Karpas-422 (cell line): ENCODE results near the gene CALHM3. TPM values are rescaled to one million over a fixed set of nuclear protein-coding genes. Genes with fewer than 3 reads are reported as not detected.

Experiments used
- DNase-seq: peaks from one replicate; pipeline ENCODE4 v3.0.0-alpha.2; 2015
- H2AFZ ChIP-seq: fragments of 200-600 bp; sonication (generic); 2 replicates; pipeline ENCODE4 v1.6.1; 2014; ENCODE audit warnings: antibody characterized with exemption, low read length, mixed read lengths
- H3K27ac ChIP-seq: fragments of 200-600 bp; sonication (generic); 2 replicates; pipeline ENCODE4 v1.5.1; 2014; ENCODE audit warnings: mild to moderate bottlenecking, low read length, moderate library complexity
- H3K27me3 ChIP-seq: fragments of 200-600 bp; sonication (generic); 2 replicates; pipeline ENCODE4 v1.6.1; 2014; ENCODE audit warnings: low read length, mixed read lengths
- H3K36me3 ChIP-seq: fragments of 200-600 bp; sonication (generic); 2 replicates; pipeline ENCODE4 v1.6.1; 2014; ENCODE audit warnings: low read length, mixed read lengths; ENCODE audit not compliant: insufficient read depth
- H3K4me1 ChIP-seq: fragments of 200-600 bp; sonication (generic); 2 replicates; pipeline ENCODE4 v1.6.1; 2014; ENCODE audit warnings: mild to moderate bottlenecking, low read length, mixed read lengths
- H3K4me2 ChIP-seq: fragments of 200-600 bp; sonication (generic); 2 replicates; pipeline ENCODE4 v1.6.1; 2014; ENCODE audit warnings: low read length, low read depth, mild to moderate bottlenecking; ENCODE audit not compliant: poor library complexity, severe bottlenecking
- H3K4me3 ChIP-seq: fragments of 200-600 bp; sonication (generic); 2 replicates; pipeline ENCODE4 v1.5.1; 2014; ENCODE audit warnings: mild to moderate bottlenecking, antibody characterized with exemption, low read length, mixed read lengths
- H3K79me2 ChIP-seq: fragments of 200-600 bp; sonication (generic); 2 replicates; pipeline ENCODE4 v1.6.1; 2014; ENCODE audit warnings: mild to moderate bottlenecking, low read length, mixed read lengths
- H3K9ac ChIP-seq: fragments of 200-600 bp; sonication (generic); 2 replicates; pipeline ENCODE4 v1.6.0; 2014; ENCODE audit warnings: low read length
- H3K9me2 ChIP-seq: fragments of 200-600 bp; sonication (generic), shearing (Covaris generic); replicated peaks from 2 replicates; pipeline ENCODE4 v1.6.0; 2014; ENCODE audit warnings: mild to moderate bottlenecking, low read length, moderate library complexity; ENCODE audit not compliant: insufficient read depth
- H3K9me3 ChIP-seq: fragments of 300-700, 200-600 bp; sonication (generic); 2 replicates; pipeline ENCODE4 v1.6.1; 2014; ENCODE audit warnings: low read length, mixed read lengths
- H4K20me1 ChIP-seq: fragments of 200-600 bp; sonication (generic); 2 replicates; pipeline ENCODE4 v1.6.1; 2014; ENCODE audit warnings: mild to moderate bottlenecking, antibody characterized with exemption, low read length, low read depth; ENCODE audit not compliant: insufficient read depth
- total RNA-seq: library from RNA; depleted of rRNA; stranded (reverse); fragments of >200 nt; shearing (Covaris generic); gene quantifications from 2 replicates; pipeline ENCODE4 v1.2.3, GENCODE V29; 2014; ENCODE audit warnings: low replicate concordance; rRNA removed

CALHM3 gene
- total RNA-seq, 1 experiment from 2014 or later = 0.30 TPM

- no peak for DNase-seq
- H2AFZ ChIP-seq = no peak overlapping the region
- no peaks in the 10 kb centered on the region for H3K9me3 ChIP-seq
- H3K27me3 ChIP-seq = no peaks in the 10 kb centered on the region
- H3K9me2 ChIP-seq = no peaks in the 10 kb centered on the region
- no peak overlapping the region for H3K4me3 ChIP-seq
- H3K79me2 ChIP-seq = peaks cover 4% of the 10 kb centered on the region; the same call in 1 of the 2 replicates
- no peak overlapping the region for H3K4me2 ChIP-seq
- no peak overlapping the region for H3K9ac ChIP-seq
- H3K4me1 ChIP-seq = no peaks in the 10 kb centered on the region
- H3K36me3 ChIP-seq = peaks cover 66% of the 10 kb centered on the region
- no peak overlapping the region for H3K27ac ChIP-seq
- no peaks in the 10 kb centered on the region for H4K20me1 ChIP-seq
These were observed 45.2 kb downstream of the CALHM3 start for GRCh38 chr10:103433858-103434257.

GRCh38 chr10:103431902-103432301, 47.1 kb downstream of the CALHM3 start:
- H4K20me1 ChIP-seq = no peaks in the 10 kb centered on the region
- H3K9me2 ChIP-seq = no peaks in the 10 kb centered on the region
- no peaks in the 10 kb centered on the region for H3K27me3 ChIP-seq
- H3K4me3 ChIP-seq = no peak overlapping the region
- H3K27ac ChIP-seq = no peak overlapping the region
- no peak overlapping the region for H3K4me2 ChIP-seq
- peaks cover 68% of the 10 kb centered on the region for H3K36me3 ChIP-seq
- peaks cover 4% of the 10 kb centered on the region; the same call in 1 of the 2 replicates for H3K79me2 ChIP-seq
- no peaks in the 10 kb centered on the region for H3K4me1 ChIP-seq
- H3K9ac ChIP-seq = no peak overlapping the region
- no peaks in the 10 kb centered on the region for H3K9me3 ChIP-seq
- DNase-seq = no peak
- no peak overlapping the region for H2AFZ ChIP-seq

- no peaks in the 10 kb centered on the region for H3K27me3 ChIP-seq
- no peaks in the 10 kb centered on the region for H3K9me2 ChIP-seq
- H3K4me2 ChIP-seq = no peak overlapping the region
- H3K4me1 ChIP-seq = no peaks in the 10 kb centered on the region
- H3K79me2 ChIP-seq = peaks cover 9% of the 10 kb centered on the region; the same call in 1 of the 2 replicates
- H3K9ac ChIP-seq = no peak overlapping the region
- no peak overlapping the region for H3K4me3 ChIP-seq
- peaks cover 71% of the 10 kb centered on the region for H3K36me3 ChIP-seq
- no peak overlapping the region for H2AFZ ChIP-seq
- H4K20me1 ChIP-seq = 0 out of 2 replicates have a peak, but pooled peaks cover 4% of the 10 kb centered on the region
- no peak overlapping the region for H3K27ac ChIP-seq
- DNase-seq = no peak
- no peaks in the 10 kb centered on the region for H3K9me3 ChIP-seq
These were observed 49.4 kb downstream of the CALHM3 start for GRCh38 chr10:103429647-103430046.

DNA sequence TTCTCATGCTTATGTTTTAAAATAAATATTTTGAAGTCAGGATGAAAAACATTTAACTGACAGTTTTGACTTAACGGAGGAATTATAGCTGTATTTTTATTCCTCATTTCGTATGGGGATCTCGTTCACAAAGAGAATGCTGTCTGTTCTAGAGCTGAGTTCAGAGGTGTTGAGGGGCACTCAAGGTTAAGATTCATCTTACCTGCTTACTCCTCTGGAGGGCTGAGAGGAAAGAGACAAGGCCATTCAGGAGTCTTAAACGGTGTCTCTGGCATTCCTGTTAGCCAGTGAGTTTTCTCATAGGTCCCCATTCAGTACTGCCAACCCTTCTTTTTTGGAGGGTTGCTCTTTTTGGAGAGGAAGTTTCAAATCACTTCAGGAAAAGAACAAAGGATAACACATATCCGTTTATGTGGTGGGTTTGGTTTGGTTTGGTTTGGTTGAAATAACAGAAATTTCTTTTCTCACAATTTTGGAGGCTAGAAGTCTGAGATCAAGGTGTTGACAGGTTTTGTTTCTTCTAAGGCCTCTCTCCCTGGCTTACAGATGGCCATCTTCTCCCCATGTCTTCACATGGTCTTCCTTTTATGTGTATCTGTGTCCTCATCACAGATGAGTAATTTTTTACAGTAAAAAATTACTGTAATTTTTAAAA, 49.9 kb downstream of the CALHM3 start:
- no peak overlapping the region for H3K27ac ChIP-seq
- peaks cover 74% of the 10 kb centered on the region for H3K36me3 ChIP-seq
- 0 out of 2 replicates have a peak, but pooled peaks cover 4% of the 10 kb centered on the region for H4K20me1 ChIP-seq
- no peaks in the 10 kb centered on the region for H3K9me3 ChIP-seq
- H3K4me3 ChIP-seq = no peak overlapping the region
- H3K9me2 ChIP-seq = no peaks in the 10 kb centered on the region
- no peaks in the 10 kb centered on the region for H3K27me3 ChIP-seq
- H3K79me2 ChIP-seq = peaks cover 13% of the 10 kb centered on the region
- H2AFZ ChIP-seq = no peak overlapping the region
- no peak overlapping the region for H3K4me2 ChIP-seq
- H3K9ac ChIP-seq = no peak overlapping the region
- no peak for DNase-seq
- H3K4me1 ChIP-seq = no peaks in the 10 kb centered on the region

GRCh38 chr10:103427866-103428265, 51.2 kb downstream of the CALHM3 start:
- no peak overlapping the region for H3K4me3 ChIP-seq
- no peaks in the 10 kb centered on the region for H3K9me3 ChIP-seq
- H3K9ac ChIP-seq = no peak overlapping the region
- H3K27ac ChIP-seq = no peak overlapping the region
- 0 out of 2 replicates have a peak, but pooled peaks cover 4% of the 10 kb centered on the region for H4K20me1 ChIP-seq
- no peak overlapping the region for H3K4me2 ChIP-seq
- no peaks in the 10 kb centered on the region for H3K9me2 ChIP-seq
- no peaks in the 10 kb centered on the region for H3K27me3 ChIP-seq
- no peak for DNase-seq
- H3K79me2 ChIP-seq = peaks cover 15% of the 10 kb centered on the region
- no peak overlapping the region for H2AFZ ChIP-seq
- H3K36me3 ChIP-seq = peaks cover 78% of the 10 kb centered on the region
- no peaks in the 10 kb centered on the region for H3K4me1 ChIP-seq

DNA sequence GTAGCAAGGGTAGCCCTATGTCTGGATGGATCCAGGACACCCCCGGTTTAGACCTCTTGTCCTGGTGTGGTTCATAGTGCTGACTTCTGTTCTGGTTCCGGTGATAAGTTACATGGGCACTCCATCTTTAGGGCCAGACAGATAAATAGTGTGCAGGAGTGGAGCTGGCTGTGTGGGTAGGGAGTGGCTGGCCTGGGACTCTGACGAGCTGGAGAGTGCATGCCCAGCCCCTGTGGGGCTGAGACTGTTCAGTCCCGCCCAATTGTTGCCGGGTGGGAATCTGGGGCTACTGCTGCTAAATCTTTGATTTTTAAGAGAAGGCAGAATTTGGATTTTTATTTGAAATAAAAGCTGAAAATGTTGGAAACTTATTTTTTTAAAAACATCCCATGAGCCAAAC, 55.3 kb downstream of the CALHM3 start:
- Histone ChIP-seq H3K4me3 (no peak overlapping the region), H3K4me2 (no peak overlapping the region), H3K9ac (no peak overlapping the region), H3K27me3 (no peaks in the 10 kb centered on the region), H3K4me1 (no peaks in the 10 kb centered on the region), H2AFZ (no peak overlapping the region), H3K36me3 (peaks cover 64% of the 10 kb centered on the region), H3K9me3 (no peaks in the 10 kb centered on the region), H3K27ac (no peak overlapping the region), H3K79me2 (peaks cover 17% of the 10 kb centered on the region), H3K9me2 (no peaks in the 10 kb centered on the region), H4K20me1 (0 out of 2 replicates have a peak, but pooled peaks cover 4% of the 10 kb centered on the region)
- DNase-seq = no peak

Other genes with a start within 250 kb of the CALHM3 start
- gene RPEL1, start 233.4 kb downstream of the CALHM3 start, total RNA-seq = not detected in 2 replicates
- not detected in 2 replicates for gene INA, start 202.1 kb downstream of the CALHM3 start, total RNA-seq
- gene PCGF6, start 128.1 kb downstream of the CALHM3 start, total RNA-seq = 7.6 and 10.7 TPM in 2 replicates
- 5.7 and 6.0 TPM in 2 replicates for gene TAF5, start 111.3 kb downstream of the CALHM3 start, total RNA-seq
- 63.3 and 315 TPM in 2 replicates for gene ATP5MK, start 82.8 kb downstream of the CALHM3 start, total RNA-seq
- 28.9 and 40.0 TPM in 2 replicates for gene PDCD11, start 82.6 kb downstream of the CALHM3 start, total RNA-seq
- gene CALHM2, start 26.9 kb downstream of the CALHM3 start, total RNA-seq = 2.6 TPM in 1 of 2 replicates, not detected in the other
- gene CALHM1, start 20.3 kb downstream of the CALHM3 start, total RNA-seq = 0.30 and 0.61 TPM in 2 replicates
- 0.04 TPM in 1 of 2 replicates, not detected in the other for gene NEURL1, start 14.5 kb upstream of the CALHM3 start, total RNA-seq